Activated CD4-positive, alpha-beta T cell treated with anti-CD3 and anti-CD28 coated beads for 36 hours (primary cell): Measurements from ENCODE around the gene DDB1. TPM values are rescaled to one million over a fixed set of nuclear protein-coding genes. Genes with fewer than 3 reads are reported as not detected.

Experiments used
- ATAC-seq: fragments of 200-7000 bp; cut with Tn5 transposase; one replicate; pipeline ENCODE4 v1.10.0; 2021; ENCODE audit warnings: mild to moderate bottlenecking, moderate library complexity
- CTCF ChIA-PET: fragments of 350-600 bp; sonication (Branson Sonifier 250); formaldehyde crosslinking; loops from one replicate; lab custom pipeline; 2021; ENCODE audit warnings: antibody characterized with exemption; lab: Charles Lee
- POLR2A ChIA-PET: fragments of 350-600 bp; sonication (Branson Sonifier 250); formaldehyde crosslinking; loops from one replicate; lab custom pipeline; 2021; ENCODE audit warnings: antibody characterized with exemption, inconsistent platforms; lab: Charles Lee
- DNase-seq: peaks from one replicate; pipeline ENCODE4 v3.0.0-alpha.2; 2020
- H3K27ac Mint-ChIP-seq: one replicate; pipeline ENCODE4 v1.8.0; 2021; ENCODE audit warnings: mixed read lengths
- H3K27me3 Mint-ChIP-seq: one replicate; pipeline ENCODE4 v1.8.0; 2021; ENCODE audit warnings: mixed read lengths
- H3K36me3 Mint-ChIP-seq: one replicate; pipeline ENCODE4 v1.8.0; 2021; ENCODE audit warnings: low read depth, mixed read lengths
- H3K4me1 Mint-ChIP-seq: one replicate; pipeline ENCODE4 v1.8.0; 2021; ENCODE audit warnings: mixed read lengths
- H3K4me3 Mint-ChIP-seq: one replicate; pipeline ENCODE4 v1.8.0; 2021; ENCODE audit warnings: mild to moderate bottlenecking, moderate library complexity, mixed read lengths
- H3K9me3 Mint-ChIP-seq: one replicate; pipeline ENCODE4 v1.8.0; 2021; ENCODE audit warnings: low read depth, mixed read lengths
- intact Hi-C, 2 experiments: fragments of 100-400 bp; cut with DNase I in 1 of 2; cut with micrococcal nuclease in 1 of 2; formaldehyde crosslinking; loops; one replicate each; pipeline versions ENCODE4 v1.14.2 to v1.15.1; 2022 to 2024; cut with DNase I, micrococcal nuclease
- total RNA-seq, 2 experiments: library from RNA; stranded (reverse); gene quantifications; one replicate each; pipeline ENCODE4 v1.2.3, GENCODE V29; 2021

Gene DDB1
- total RNA-seq, 2 experiments from 2014 or later = 258 to 268 TPM

- H3K36me3 Mint-ChIP-seq = peaks cover 17% of the 10 kb centered on the region
- peaks cover 20% of the 10 kb centered on the region for H3K4me1 Mint-ChIP-seq
- no peak overlapping the region for H3K4me3 Mint-ChIP-seq
- CTCF ChIA-PET = interaction anchor here (0.7 to 4.0 kb wide), 4 partner anchors 16 to 29 kb away, joined by 3 to 20 read pairs (median 6); no protein-coding TSS in a partner anchor
- no peak for DNase-seq
- no peaks in the 10 kb centered on the region for H3K9me3 Mint-ChIP-seq
- POLR2A ChIA-PET = no interaction called here
- no peaks in the 10 kb centered on the region for H3K27me3 Mint-ChIP-seq
- ATAC-seq = no peak
- H3K27ac Mint-ChIP-seq = peak overlapping the region; percentile 31
- intact Hi-C loops = no loop called here
Observed at GRCh38 chr11:61356706-61357105, 23.8 kb upstream of the DDB1 start.

GRCh38 chr11:61354208-61354607 lies 21.3 kb upstream of the DDB1 start:
- DNase-seq (no peak), ATAC-seq (no peak)
- no peaks in the 10 kb centered on the region for H3K27me3 Mint-ChIP-seq
- intact Hi-C loops = no loop called here
- no peak overlapping the region for H3K4me3 Mint-ChIP-seq
- ChIA-PET CTCF (interaction anchor here (0.6 to 4.0 kb wide), 4 partner anchors 18 to 179 kb away, joined by 3 to 20 read pairs (median 3); no protein-coding TSS in a partner anchor), POLR2A (interaction anchor here (0.6 to 0.7 kb wide), 2 partner anchors 39 to 459 kb away, joined by 4 to 5 read pairs; no protein-coding TSS in a partner anchor)
- no peaks in the 10 kb centered on the region for H3K9me3 Mint-ChIP-seq
- H3K27ac Mint-ChIP-seq = no peak overlapping the region
- H3K4me1 Mint-ChIP-seq = peaks cover 5% of the 10 kb centered on the region
- peaks cover 21% of the 10 kb centered on the region for H3K36me3 Mint-ChIP-seq

- Mint-ChIP-seq H3K27me3 (no peaks in the 10 kb centered on the region), H3K9me3 (no peaks in the 10 kb centered on the region), H3K36me3 (peaks cover 25% of the 10 kb centered on the region), H3K27ac (no peak overlapping the region), H3K4me3 (no peak overlapping the region), H3K4me1 (peaks cover 4% of the 10 kb centered on the region)
- ATAC-seq (no peak), DNase-seq (no peak)
- intact Hi-C loops = no loop called here
- ChIA-PET CTCF (interaction anchor here (0.6 to 4.0 kb wide), 5 partner anchors 17 to 164 kb away, joined by 3 to 20 read pairs (median 3); no protein-coding TSS in a partner anchor), POLR2A (no interaction called here)
Observed at GRCh38 chr11:61353131-61354067, 20.5 kb upstream of the DDB1 start.

GRCh38 chr11:61352038-61352437 lies 19.1 kb upstream of the DDB1 start:
- no peaks in the 10 kb centered on the region for H3K27me3 Mint-ChIP-seq
- no peaks in the 10 kb centered on the region for H3K9me3 Mint-ChIP-seq
- no peak overlapping the region for H3K4me3 Mint-ChIP-seq
- POLR2A ChIA-PET = no interaction called here
- ATAC-seq (no peak), DNase-seq (no peak)
- H3K27ac Mint-ChIP-seq = no peak overlapping the region
- H3K36me3 Mint-ChIP-seq = peaks cover 27% of the 10 kb centered on the region
- CTCF ChIA-PET = interaction anchor here (0.6 to 1.2 kb wide), 6 partner anchors 9 to 83 kb away, joined by 3 to 4 read pairs (median 3); no protein-coding TSS in a partner anchor
- H3K4me1 Mint-ChIP-seq = no peaks in the 10 kb centered on the region
- intact Hi-C loops = no loop called here

- Mint-ChIP-seq H3K4me1 (no peaks in the 10 kb centered on the region), H3K4me3 (no peak overlapping the region), H3K9me3 (no peaks in the 10 kb centered on the region), H3K36me3 (peaks cover 27% of the 10 kb centered on the region), H3K27ac (no peak overlapping the region), H3K27me3 (no peaks in the 10 kb centered on the region)
- intact Hi-C loops = no loop called here
- DNase-seq (no peak), ATAC-seq (no peak)
- CTCF ChIA-PET = interaction anchor here (0.8 kb wide), 1 partner anchor 35 kb away, joined by 4 read pairs; no protein-coding TSS in a partner anchor
- POLR2A ChIA-PET = no interaction called here
Observed at GRCh38 chr11:61350803-61351202, 17.9 kb upstream of the DDB1 start.

- Mint-ChIP-seq H3K27me3 (no peaks in the 10 kb centered on the region), H3K4me1 (no peaks in the 10 kb centered on the region), H3K27ac (no peak overlapping the region), H3K4me3 (no peak overlapping the region), H3K36me3 (peaks cover 27% of the 10 kb centered on the region), H3K9me3 (no peaks in the 10 kb centered on the region)
- ATAC-seq (no peak), DNase-seq (no peak)
- ChIA-PET POLR2A (no interaction called here), CTCF (interaction anchor here (0.8 to 0.9 kb wide), 2 partner anchors 10 to 35 kb away, joined by 3 to 4 read pairs; no protein-coding TSS in a partner anchor)
- intact Hi-C loops = no loop called here
Observed at GRCh38 chr11:61350336-61350735, 17.4 kb upstream of the DDB1 start.

- peaks cover 24% of the 10 kb centered on the region for H3K36me3 Mint-ChIP-seq
- H3K27ac Mint-ChIP-seq = no peak overlapping the region
- intact Hi-C loops = no loop called here
- no peak overlapping the region for H3K4me3 Mint-ChIP-seq
- ATAC-seq = no peak
- CTCF ChIA-PET = interaction anchor here (0.9 to 1.3 kb wide), 2 partner anchors 9 to 11 kb away, joined by 3 to 4 read pairs; no protein-coding TSS in a partner anchor
- no peaks in the 10 kb centered on the region for H3K4me1 Mint-ChIP-seq
- no peaks in the 10 kb centered on the region for H3K9me3 Mint-ChIP-seq
- no peaks in the 10 kb centered on the region for H3K27me3 Mint-ChIP-seq
- POLR2A ChIA-PET = no interaction called here
- DNase-seq = no peak
Observed at GRCh38 chr11:61349916-61350315, 17.0 kb upstream of the DDB1 start.

GRCh38 chr11:61349189-61349751 lies 16.4 kb upstream of the DDB1 start:
- no peak for DNase-seq
- CTCF ChIA-PET = interaction anchor here (1.3 kb wide), 1 partner anchor 12 kb away, joined by 4 read pairs; no protein-coding TSS in a partner anchor
- Mint-ChIP-seq H3K9me3 (no peaks in the 10 kb centered on the region), H3K27ac (no peak overlapping the region), H3K4me3 (no peak overlapping the region), H3K27me3 (no peaks in the 10 kb centered on the region), H3K36me3 (peaks cover 28% of the 10 kb centered on the region), H3K4me1 (no peaks in the 10 kb centered on the region)
- POLR2A ChIA-PET = interaction anchor here (0.6 kb wide), 1 partner anchor 11 kb away, joined by 5 read pairs; no protein-coding TSS in a partner anchor
- intact Hi-C loops = no loop called here
- no peak for ATAC-seq

- Mint-ChIP-seq H3K27me3 (no peaks in the 10 kb centered on the region), H3K4me1 (no peaks in the 10 kb centered on the region), H3K27ac (no peak overlapping the region), H3K9me3 (no peaks in the 10 kb centered on the region), H3K36me3 (peaks cover 17% of the 10 kb centered on the region), H3K4me3 (no peak overlapping the region)
- intact Hi-C loops = no loop called here
- ChIA-PET POLR2A (no interaction called here), CTCF (interaction anchor here (1.2 to 1.5 kb wide), 2 partner anchors 12 to 14 kb away, joined by 5 to 6 read pairs; no protein-coding TSS in a partner anchor)
- no peak for DNase-seq
- ATAC-seq = no peak
Observed at GRCh38 chr11:61347916-61348461, 15.1 kb upstream of the DDB1 start.

- ATAC-seq (no peak), DNase-seq (no peak)
- H3K9me3 Mint-ChIP-seq = no peaks in the 10 kb centered on the region
- H3K4me1 Mint-ChIP-seq = no peaks in the 10 kb centered on the region
- no peak overlapping the region for H3K27ac Mint-ChIP-seq
- peaks cover 20% of the 10 kb centered on the region for H3K36me3 Mint-ChIP-seq
- H3K27me3 Mint-ChIP-seq = no peaks in the 10 kb centered on the region
- H3K4me3 Mint-ChIP-seq = no peak overlapping the region
- intact Hi-C loops = no loop called here
- ChIA-PET POLR2A (interaction anchor here (0.8 kb wide), 1 partner anchor 14 kb away, joined by 5 read pairs; no protein-coding TSS in a partner anchor), CTCF (interaction anchor here (1.3 kb wide), 1 partner anchor 9 kb away, joined by 4 read pairs; no protein-coding TSS in a partner anchor)
Observed at GRCh38 chr11:61345954-61346843, 13.3 kb upstream of the DDB1 start.
